ENCODE results near the gene TMEM132D.

- TF ChIP-seq CTCF (IDR thresholded peaks at IDR 0.05; ENCODE audit: poor library complexity, severe bottlenecking) (no peak), TAF1 (IDR thresholded peaks at IDR 0.05; ENCODE audit: low read depth) (no peak), EZH2 (IDR thresholded peaks at IDR 0.05; ENCODE audit: borderline replicate concordance, insufficient read depth, low read length, poor library complexity, severe bottlenecking) (no peak), EP300 (conservative IDR thresholded peaks at IDR 0.05; ENCODE audit: poor library complexity, severe bottlenecking) (no peak), MXI1 (conservative IDR thresholded peaks at IDR 0.05; ENCODE audit: poor library complexity, severe bottlenecking) (no peak), RAD21 (conservative IDR thresholded peaks at IDR 0.05) (no peak), REST (IDR thresholded peaks at IDR 0.05; ENCODE audit: borderline replicate concordance) (no peak), POLR2AphosphoS5 (IDR thresholded peaks at IDR 0.05) (no peak), SMC3 (conservative IDR thresholded peaks at IDR 0.05; ENCODE audit: poor library complexity) (no peak)
Measured at GRCh38 chr12:129335773-129336172, 568.1 kb downstream of the TMEM132D start.

Measured in neural cell (in vitro differentiated cells).